Smooth muscle cell (in vitro differentiated cells): ENCODE data around the gene MIEF1. TPM values are rescaled to one million over a fixed set of nuclear protein-coding genes. Genes with fewer than 3 reads are reported as not detected.

Source experiments
- DNase-seq: peaks from one replicate; lab custom pipeline; 2025; ENCODE audit not compliant: unreplicated experiment; lab: John Stamatoyannopoulos, UW
- H2AFZ ChIP-seq: fragments of 200-600 bp; sonication (generic); 2 replicates; pipeline ENCODE4 v1.6.0; 2016; ENCODE audit warnings: antibody characterized with exemption, low read depth, mild to moderate bottlenecking
- H3F3A ChIP-seq: fragments of 200-600 bp; sonication (generic); 2 replicates; pipeline ENCODE4 v1.6.0; 2017; ENCODE audit warnings: antibody characterized with exemption, low read depth
- H3K27ac ChIP-seq: fragments of 200-600 bp; sonication (generic); 2 replicates; pipeline ENCODE4 v1.5.1; 2016; ENCODE audit warnings: low read depth, mild to moderate bottlenecking
- H3K27me3 ChIP-seq: fragments of 200-600 bp; sonication (generic); 2 replicates; pipeline ENCODE4 v1.6.1; 2016; ENCODE audit warnings: low read depth, mild to moderate bottlenecking
- H3K36me3 ChIP-seq: fragments of 200-600 bp; sonication (generic); 2 replicates; pipeline ENCODE4 v1.5.1; 2016; ENCODE audit warnings: low read depth
- H3K4me1 ChIP-seq: fragments of 200-600 bp; sonication (generic); 2 replicates; pipeline ENCODE4 v1.5.1; 2016; ENCODE audit warnings: low read depth
- H3K4me2 ChIP-seq: fragments of 200-600 bp; sonication (generic); 2 replicates; pipeline ENCODE4 v1.6.0; 2016; ENCODE audit warnings: mild to moderate bottlenecking
- H3K4me3 ChIP-seq: fragments of 200-600 bp; sonication (generic); 2 replicates; pipeline ENCODE4 v1.5.1; 2016; ENCODE audit warnings: mild to moderate bottlenecking
- H3K79me2 ChIP-seq: fragments of 200-600 bp; sonication (generic); 2 replicates; pipeline ENCODE4 v1.6.0; 2016; ENCODE audit warnings: low read depth, mild to moderate bottlenecking
- H3K9ac ChIP-seq: fragments of 200-600 bp; sonication (generic); 2 replicates; pipeline ENCODE4 v1.6.0; 2016; ENCODE audit warnings: low read depth
- H3K9me3 ChIP-seq: fragments of 200-600 bp; sonication (generic); replicated peaks from 2 replicates; pipeline ENCODE4 v1.5.1; 2016; ENCODE audit warnings: low read depth
- H4K20me1 ChIP-seq: fragments of 200-600 bp; sonication (generic); 2 replicates; pipeline ENCODE4 v1.6.0; 2016; ENCODE audit warnings: low read depth
- WGBS: methylation state at CpG from one replicate; pipeline ENCODE4 v1.1.7; 2016; ENCODE audit warnings: low lambda C conversion rate; 5-methylcytosine and 5-hydroxymethylcytosine counted together
- polyA plus RNA-seq: library from polyadenylated mRNA; unstranded; fragments of >200 nt; fragmentation: Nextera tagmentation; extraction: Ambion mirVana; gene quantifications from 2 replicates; pipeline ENCODE4 v1.2.1, GENCODE V29; 2016
- total RNA-seq: library from RNA; depleted of rRNA; stranded (reverse); fragments of >200 nt; gene quantifications from 2 replicates; pipeline ENCODE4 v1.2.3, GENCODE V29; 2014
- TF ChIP-seq, protein P1 (sequence below): fragments of 200-600 bp; sonication (generic); IDR thresholded peaks from 2 replicates; pipeline ENCODE4 v1.5.1; 2017; ENCODE audit warnings: borderline replicate concordance, mild to moderate bottlenecking, antibody characterized with exemption; ENCODE audit not compliant: insufficient read depth, poor library complexity, severe bottlenecking

MIEF1 gene
- total and polyA plus RNA-seq, 2 experiments from 2014 or later: 11.1 to 14.5 TPM

DNA sequence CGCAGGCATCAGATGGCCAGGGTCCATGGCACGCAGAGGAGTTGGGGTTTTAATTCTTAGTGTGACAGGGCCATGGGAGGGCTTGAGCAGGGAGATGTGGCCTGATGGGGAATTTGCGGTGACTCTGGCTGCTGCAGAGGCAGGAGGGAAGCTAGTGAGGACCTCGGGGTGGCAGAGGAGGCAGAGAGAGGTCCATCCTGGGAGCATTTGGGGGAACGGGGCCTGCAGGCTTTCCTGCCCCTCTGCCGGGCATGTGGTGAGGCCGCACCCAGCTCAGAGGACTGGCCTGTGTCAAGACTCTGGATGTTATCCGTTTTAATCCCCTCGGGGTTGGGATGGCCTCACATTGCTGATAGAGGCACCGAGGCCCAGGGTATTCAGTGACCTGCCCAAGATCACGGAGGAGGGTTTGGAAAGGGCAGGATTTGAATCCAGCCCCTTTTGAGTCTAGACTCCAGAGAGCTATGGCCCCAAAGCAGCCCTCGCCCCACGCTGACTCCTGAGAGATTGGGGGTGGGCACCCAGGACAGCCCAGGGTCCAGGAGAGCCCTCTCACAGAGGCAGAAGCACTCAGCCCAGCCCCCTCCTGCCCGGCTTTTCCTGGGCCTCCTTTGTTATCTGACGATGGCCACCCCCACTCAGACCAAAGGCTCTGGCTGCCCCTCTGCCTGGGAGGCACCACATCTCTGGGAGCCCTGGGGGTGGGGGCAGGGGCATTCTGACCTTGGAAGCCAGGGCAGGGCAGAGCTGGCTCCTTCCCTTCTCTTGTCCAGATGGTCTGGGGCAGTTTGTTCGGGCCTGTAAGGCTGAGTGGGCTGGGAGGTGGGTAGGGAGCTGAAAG is 31.4 kb upstream of the MIEF1 start:
- Histone ChIP-seq H3K4me1 (peaks cover 51% of the 10 kb centered on the region), H3K27ac (peak overlapping the region; percentile 40), H3F3A (peaks cover 24% of the 10 kb centered on the region), H3K9me3 (no peaks in the 10 kb centered on the region), H3K4me3 (no peak overlapping the region), H2AFZ (no peak overlapping the region), H3K36me3 (no peaks in the 10 kb centered on the region), H3K4me2 (peak overlapping the region; percentile 63), H4K20me1 (peaks cover 81% of the 10 kb centered on the region), H3K9ac (no peak overlapping the region), H3K79me2 (no peaks in the 10 kb centered on the region), H3K27me3 (no peaks in the 10 kb centered on the region)
- TF ChIP-seq, protein P1, sequence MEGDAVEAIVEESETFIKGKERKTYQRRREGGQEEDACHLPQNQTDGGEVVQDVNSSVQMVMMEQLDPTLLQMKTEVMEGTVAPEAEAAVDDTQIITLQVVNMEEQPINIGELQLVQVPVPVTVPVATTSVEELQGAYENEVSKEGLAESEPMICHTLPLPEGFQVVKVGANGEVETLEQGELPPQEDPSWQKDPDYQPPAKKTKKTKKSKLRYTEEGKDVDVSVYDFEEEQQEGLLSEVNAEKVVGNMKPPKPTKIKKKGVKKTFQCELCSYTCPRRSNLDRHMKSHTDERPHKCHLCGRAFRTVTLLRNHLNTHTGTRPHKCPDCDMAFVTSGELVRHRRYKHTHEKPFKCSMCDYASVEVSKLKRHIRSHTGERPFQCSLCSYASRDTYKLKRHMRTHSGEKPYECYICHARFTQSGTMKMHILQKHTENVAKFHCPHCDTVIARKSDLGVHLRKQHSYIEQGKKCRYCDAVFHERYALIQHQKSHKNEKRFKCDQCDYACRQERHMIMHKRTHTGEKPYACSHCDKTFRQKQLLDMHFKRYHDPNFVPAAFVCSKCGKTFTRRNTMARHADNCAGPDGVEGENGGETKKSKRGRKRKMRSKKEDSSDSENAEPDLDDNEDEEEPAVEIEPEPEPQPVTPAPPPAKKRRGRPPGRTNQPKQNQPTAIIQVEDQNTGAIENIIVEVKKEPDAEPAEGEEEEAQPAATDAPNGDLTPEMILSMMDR: no peak
- WGBS: 16% methylated on average over 16 of the region's 16 CpGs
- DNase-seq: no peak

DNA sequence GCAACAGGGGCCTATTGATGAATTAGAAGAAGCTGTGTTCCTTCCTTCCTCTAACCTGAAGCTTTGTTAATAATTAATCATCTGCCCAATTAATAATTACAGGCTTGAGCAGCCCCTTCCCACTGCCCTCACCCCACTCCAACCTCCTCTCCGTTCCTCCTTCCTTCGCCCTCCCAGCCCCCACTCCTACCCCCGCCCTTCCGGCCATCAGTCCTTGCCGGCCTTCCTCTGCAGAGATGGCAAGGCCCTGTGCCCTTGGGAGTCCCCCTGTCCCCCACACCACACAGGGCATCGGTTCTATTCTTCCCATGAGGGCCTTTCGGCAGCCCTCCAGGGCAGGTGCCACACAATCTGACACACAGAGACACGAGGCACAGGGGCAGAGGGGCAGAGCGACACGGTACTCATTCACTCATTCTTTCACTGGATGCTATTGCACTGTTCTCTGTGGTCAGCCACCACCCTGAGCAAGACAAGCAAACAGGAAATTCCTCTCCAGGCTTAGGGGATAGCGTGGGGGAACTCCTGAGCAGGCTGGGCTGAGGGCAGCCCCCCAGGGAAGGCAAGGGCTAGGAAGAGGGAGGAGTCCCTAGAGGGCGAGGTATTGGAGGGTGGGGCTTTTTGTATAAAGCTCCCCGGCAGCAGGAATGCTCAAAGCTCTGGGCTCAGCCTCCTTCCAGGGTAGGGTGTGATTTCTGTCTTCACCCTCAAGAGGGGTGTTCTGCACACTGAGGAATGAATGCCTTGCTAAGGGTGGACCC is 30.5 kb upstream of the MIEF1 start:
- peak overlapping the region; percentile 63 for H3K4me2 ChIP-seq
- H3K27ac ChIP-seq: peak overlapping the region; percentile 53
- peaks cover 51% of the 10 kb centered on the region for H3K4me1 ChIP-seq

DNA sequence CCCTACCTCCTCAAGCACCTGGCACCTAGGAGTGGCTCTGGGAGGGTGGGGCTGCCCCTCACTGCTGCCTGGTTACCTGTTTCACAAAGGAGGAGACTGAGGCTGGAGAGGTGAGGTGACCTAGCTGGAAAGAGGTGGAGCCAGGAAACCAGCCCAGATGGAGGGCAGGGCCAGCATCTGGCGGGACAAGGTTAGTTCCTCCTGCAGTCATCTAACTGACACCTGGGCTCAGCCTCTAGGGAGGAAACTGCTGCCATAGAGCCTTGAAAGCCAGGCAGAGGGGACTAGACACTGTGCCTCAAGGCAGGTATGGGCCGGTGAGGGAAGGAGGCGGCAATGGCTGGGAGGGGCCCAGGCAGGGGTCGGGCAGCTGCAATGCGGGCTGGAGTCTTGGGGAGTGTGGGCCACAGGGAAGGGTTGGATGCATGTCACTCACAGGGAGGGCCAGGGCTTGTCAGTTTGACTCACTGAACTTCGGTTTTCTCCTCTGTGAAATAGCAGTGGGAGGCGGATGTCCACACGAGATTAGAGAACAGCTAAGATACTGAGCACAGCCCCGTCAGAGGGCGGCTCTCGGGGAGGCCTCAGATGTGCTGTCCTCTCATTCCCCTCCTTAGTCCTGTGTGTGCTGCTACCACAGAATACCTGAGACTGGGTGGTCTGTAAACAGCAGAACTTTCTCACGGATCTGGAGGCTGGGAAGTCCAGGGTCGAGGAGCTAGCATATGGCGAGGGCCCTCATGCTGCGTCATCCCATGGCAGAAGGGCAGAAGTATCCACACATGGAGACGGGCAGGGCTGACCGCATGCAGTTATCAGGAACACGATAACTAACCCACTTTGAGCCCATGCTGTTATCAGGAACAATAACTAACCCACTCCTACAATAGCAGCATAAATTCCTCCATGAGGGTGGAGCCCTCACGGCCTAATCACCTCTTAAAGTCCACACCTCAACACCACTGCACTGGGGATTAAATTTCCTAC is 29.2 kb upstream of the MIEF1 start:
- no peaks in the 10 kb centered on the region for H3K9me3 ChIP-seq
- H3K79me2 ChIP-seq: peaks cover 10% of the 10 kb centered on the region
- peaks cover 84% of the 10 kb centered on the region for H4K20me1 ChIP-seq
- peaks cover 51% of the 10 kb centered on the region for H3K4me1 ChIP-seq
- H3K27ac ChIP-seq: peak overlapping the region; percentile 53
- H3K4me3 ChIP-seq: no peak overlapping the region
- peak overlapping the region; percentile 63 for H3K4me2 ChIP-seq
- no peak overlapping the region for H3K9ac ChIP-seq
- H3F3A ChIP-seq: peaks cover 24% of the 10 kb centered on the region
- no peaks in the 10 kb centered on the region for H3K36me3 ChIP-seq
- WGBS: 31% methylated on average over 18 of the region's 19 CpGs
- DNase-seq: no peak
- TF ChIP-seq, protein P1: no peak
- H3K27me3 ChIP-seq: no peaks in the 10 kb centered on the region
- H2AFZ ChIP-seq: no peak overlapping the region

More for the DNA sequence above, 30.5 kb upstream of the MIEF1 start:
- DNase-seq: no peak
- H2AFZ ChIP-seq: no peak overlapping the region
- H3K9me3 ChIP-seq: no peaks in the 10 kb centered on the region
- WGBS: 29% methylated on average over 13 of the region's 13 CpGs
- H4K20me1 ChIP-seq: peaks cover 84% of the 10 kb centered on the region
- H3K27me3 ChIP-seq: no peaks in the 10 kb centered on the region
- TF ChIP-seq, protein P1: no peak
- H3K79me2 ChIP-seq: no peaks in the 10 kb centered on the region
- no peak overlapping the region for H3K4me3 ChIP-seq
- H3K9ac ChIP-seq: no peak overlapping the region
- H3K36me3 ChIP-seq: no peaks in the 10 kb centered on the region
- peaks cover 24% of the 10 kb centered on the region for H3F3A ChIP-seq
